ENCODE data around the gene SMURF1. TPM values are rescaled to one million over a fixed set of nuclear protein-coding genes. Genes with fewer than 3 reads are reported as not detected.

Gene SMURF1
- total RNA-seq, 1 experiment from 2014 or later, result 16.7 TPM

DNA sequence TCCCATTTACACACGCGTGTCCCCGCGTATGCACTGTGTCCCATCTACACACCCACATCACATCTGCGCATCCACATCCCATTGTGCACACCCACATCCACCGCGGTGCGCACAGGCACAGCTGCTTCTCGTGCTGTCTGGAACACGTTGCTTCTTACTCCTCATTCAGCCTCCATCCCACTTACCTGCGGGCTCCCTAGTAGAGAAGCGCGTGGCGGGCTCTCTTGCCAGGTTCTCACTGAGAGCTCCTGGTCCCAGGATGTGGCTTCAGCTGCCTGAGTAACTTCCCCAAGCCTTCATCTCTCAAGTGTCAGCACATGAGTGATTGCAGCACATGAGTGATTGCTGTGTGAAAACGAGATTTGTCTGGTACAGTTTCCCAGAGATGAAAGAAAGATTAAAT, 147.8 kb downstream of the SMURF1 start:
- DNase-seq, result no peak
- H3K9ac ChIP-seq (ENCODE audit: low read length), result no peak overlapping the region
- H3K27ac ChIP-seq (ENCODE audit: low read length), result no peak overlapping the region

DNA sequence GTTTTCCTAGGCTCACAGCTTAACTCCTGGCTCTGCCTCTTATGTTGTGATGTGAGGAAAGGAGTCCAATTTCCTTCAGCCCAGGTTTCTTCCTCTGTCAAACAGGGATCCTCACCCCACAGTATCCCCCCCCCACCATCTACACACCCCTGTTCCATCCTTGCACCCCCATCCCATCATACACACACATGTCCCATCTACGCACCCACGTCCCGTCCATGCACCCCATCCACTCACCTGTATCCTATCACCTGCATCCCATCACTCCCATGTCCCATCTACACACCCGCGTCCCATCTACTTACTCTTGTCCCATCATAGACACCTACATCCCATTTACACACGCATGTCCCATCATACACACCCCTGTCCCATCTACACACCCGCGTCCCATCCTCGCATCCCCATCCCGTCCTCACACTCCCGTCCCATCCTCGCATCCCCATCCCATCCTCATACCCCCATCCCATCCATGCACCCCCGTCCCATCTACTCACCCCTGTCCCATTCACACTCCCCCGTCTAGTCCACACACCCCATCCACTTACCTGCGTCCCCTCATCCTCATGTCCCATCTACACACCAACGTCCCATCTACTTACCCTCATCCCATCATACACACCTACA, 148.3 kb downstream of the SMURF1 start:
- no peak overlapping the region for H3K4me3 ChIP-seq (ENCODE audit: low read length)
- no peak overlapping the region for H3K27ac ChIP-seq (ENCODE audit: low read length)
- H3K79me2 ChIP-seq (ENCODE audit: low read length), result no peaks in the 10 kb centered on the region
- no peaks in the 10 kb centered on the region for H3K27me3 ChIP-seq (ENCODE audit: low read length)
- no peak overlapping the region for H2AFZ ChIP-seq (ENCODE audit: low read length)
- no peaks in the 10 kb centered on the region for H3K4me1 ChIP-seq (ENCODE audit: low read length)
- H3K4me2 ChIP-seq (ENCODE audit: low read depth, low read length, poor library complexity, severe bottlenecking), result no peak overlapping the region
- peaks cover 31% of the 10 kb centered on the region for H3K36me3 ChIP-seq (ENCODE audit: insufficient read depth, low read length)
- no peaks in the 10 kb centered on the region for H4K20me1 ChIP-seq (ENCODE audit: insufficient read depth, low read depth, low read length)
- DNase-seq, result no peak
- no peaks in the 10 kb centered on the region for H3K9me2 ChIP-seq (replicated peaks; ENCODE audit: insufficient read depth, low read length)
- no peaks in the 10 kb centered on the region for H3K9me3 ChIP-seq (ENCODE audit: low read length)
- H3K9ac ChIP-seq (ENCODE audit: low read length), result no peak overlapping the region

More for the DNA sequence above, 147.8 kb downstream of the SMURF1 start:
- Histone ChIP-seq H3K9me3 (ENCODE audit: low read length) (no peaks in the 10 kb centered on the region), H3K9me2 (replicated peaks; ENCODE audit: insufficient read depth, low read length) (no peaks in the 10 kb centered on the region), H2AFZ (ENCODE audit: low read length) (no peak overlapping the region), H3K4me3 (ENCODE audit: low read length) (no peak overlapping the region), H3K27me3 (ENCODE audit: low read length) (no peaks in the 10 kb centered on the region), H3K4me2 (ENCODE audit: low read depth, low read length, poor library complexity, severe bottlenecking) (no peak overlapping the region), H3K4me1 (ENCODE audit: low read length) (no peaks in the 10 kb centered on the region), H3K79me2 (ENCODE audit: low read length) (no peaks in the 10 kb centered on the region), H4K20me1 (ENCODE audit: insufficient read depth, low read depth, low read length) (no peaks in the 10 kb centered on the region), H3K36me3 (ENCODE audit: insufficient read depth, low read length) (peaks cover 29% of the 10 kb centered on the region)

DNA sequence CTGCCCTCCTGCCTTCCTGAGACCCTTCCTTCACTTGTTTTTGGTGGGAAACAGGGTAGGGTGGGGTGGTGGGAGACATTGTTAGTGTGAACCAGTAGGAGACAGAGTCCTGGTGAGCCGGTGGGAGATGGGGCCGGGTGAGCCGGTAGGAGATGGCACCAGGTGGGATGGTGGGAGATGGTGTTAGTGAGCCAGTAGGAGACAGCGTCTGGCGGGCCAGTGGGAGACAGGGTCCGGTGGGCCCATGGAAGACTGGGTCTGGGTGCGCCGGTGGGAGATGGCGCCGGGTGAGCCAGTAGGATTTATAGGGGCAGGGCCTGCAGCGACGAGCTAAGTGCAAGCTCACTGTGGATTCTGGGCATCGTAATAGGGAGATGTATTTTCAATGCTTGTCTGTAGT, 148.8 kb downstream of the SMURF1 start:
- H3K4me3 ChIP-seq (ENCODE audit: low read length), result no peak overlapping the region
- no peak overlapping the region for H3K4me2 ChIP-seq (ENCODE audit: low read depth, low read length, poor library complexity, severe bottlenecking)
- H3K4me1 ChIP-seq (ENCODE audit: low read length), result no peaks in the 10 kb centered on the region
- no peaks in the 10 kb centered on the region for H3K27me3 ChIP-seq (ENCODE audit: low read length)
- DNase-seq, result no peak
- no peaks in the 10 kb centered on the region for H3K9me3 ChIP-seq (ENCODE audit: low read length)
- H3K9me2 ChIP-seq (replicated peaks; ENCODE audit: insufficient read depth, low read length), result no peaks in the 10 kb centered on the region
- no peak overlapping the region for H3K27ac ChIP-seq (ENCODE audit: low read length)
- H3K36me3 ChIP-seq (ENCODE audit: insufficient read depth, low read length), result peaks cover 30% of the 10 kb centered on the region
- H4K20me1 ChIP-seq (ENCODE audit: insufficient read depth, low read depth, low read length), result no peaks in the 10 kb centered on the region
- no peak overlapping the region for H3K9ac ChIP-seq (ENCODE audit: low read length)
- no peak overlapping the region for H2AFZ ChIP-seq (ENCODE audit: low read length)
- no peaks in the 10 kb centered on the region for H3K79me2 ChIP-seq (ENCODE audit: low read length)

DNA sequence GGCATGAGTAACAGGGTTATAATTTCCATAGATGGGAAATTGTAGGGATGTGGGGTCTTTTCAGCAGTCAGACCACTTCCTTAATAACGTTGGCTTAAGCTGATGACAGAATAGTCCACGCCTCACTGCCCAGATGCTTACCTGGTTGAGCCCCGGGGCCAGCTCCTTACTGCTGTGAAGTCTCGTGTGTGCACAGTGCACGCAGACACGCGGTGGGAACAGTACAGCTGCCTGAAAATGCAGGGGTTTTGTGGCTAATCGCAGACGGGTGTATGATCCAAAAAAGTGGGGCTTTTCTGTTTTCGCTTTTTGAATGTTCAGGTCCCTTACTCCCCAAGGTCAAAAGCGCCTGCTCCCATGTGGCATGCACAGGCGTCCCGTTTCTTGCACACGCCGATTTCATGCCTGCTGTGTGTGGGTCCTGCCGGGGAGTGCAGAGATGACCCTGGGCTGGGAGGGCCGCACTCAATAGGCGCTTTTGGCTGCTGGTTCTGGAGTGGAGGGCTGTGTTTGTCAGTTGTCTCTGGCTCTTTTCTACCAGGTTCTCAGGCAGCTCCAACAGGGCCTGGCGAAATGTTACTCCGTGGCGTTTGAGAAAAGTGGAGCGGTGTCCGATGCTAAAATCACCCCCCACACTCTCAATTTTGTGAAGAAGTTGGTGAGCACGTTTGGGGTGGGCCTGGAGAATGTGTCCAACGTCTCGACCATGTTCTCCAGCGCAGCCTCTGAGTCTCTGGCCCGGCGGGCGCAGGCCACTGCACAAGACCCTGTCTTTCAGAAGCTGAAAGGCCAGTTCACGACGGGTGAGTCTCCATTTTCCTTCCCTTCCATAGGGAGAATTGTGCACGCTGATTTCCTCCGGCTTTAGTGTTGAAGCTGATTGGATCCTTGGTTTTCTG, 149.6 kb downstream of the SMURF1 start:
- DNase-seq, result no peak
- no peaks in the 10 kb centered on the region for H3K9me3 ChIP-seq (ENCODE audit: low read length)
- no peak overlapping the region for H3K27ac ChIP-seq (ENCODE audit: low read length)
- H3K4me3 ChIP-seq (ENCODE audit: low read length), result no peak overlapping the region
- no peaks in the 10 kb centered on the region for H3K79me2 ChIP-seq (ENCODE audit: low read length)
- H3K36me3 ChIP-seq (ENCODE audit: insufficient read depth, low read length), result peaks cover 34% of the 10 kb centered on the region
- H3K4me2 ChIP-seq (ENCODE audit: low read depth, low read length, poor library complexity, severe bottlenecking), result no peak overlapping the region
- no peak overlapping the region for H3K9ac ChIP-seq (ENCODE audit: low read length)
- no peak overlapping the region for H2AFZ ChIP-seq (ENCODE audit: low read length)
- H3K4me1 ChIP-seq (ENCODE audit: low read length), result no peaks in the 10 kb centered on the region
- no peaks in the 10 kb centered on the region for H3K27me3 ChIP-seq (ENCODE audit: low read length)
- no peaks in the 10 kb centered on the region for H3K9me2 ChIP-seq (replicated peaks; ENCODE audit: insufficient read depth, low read length)
- no peaks in the 10 kb centered on the region for H4K20me1 ChIP-seq (ENCODE audit: insufficient read depth, low read depth, low read length)

DNA sequence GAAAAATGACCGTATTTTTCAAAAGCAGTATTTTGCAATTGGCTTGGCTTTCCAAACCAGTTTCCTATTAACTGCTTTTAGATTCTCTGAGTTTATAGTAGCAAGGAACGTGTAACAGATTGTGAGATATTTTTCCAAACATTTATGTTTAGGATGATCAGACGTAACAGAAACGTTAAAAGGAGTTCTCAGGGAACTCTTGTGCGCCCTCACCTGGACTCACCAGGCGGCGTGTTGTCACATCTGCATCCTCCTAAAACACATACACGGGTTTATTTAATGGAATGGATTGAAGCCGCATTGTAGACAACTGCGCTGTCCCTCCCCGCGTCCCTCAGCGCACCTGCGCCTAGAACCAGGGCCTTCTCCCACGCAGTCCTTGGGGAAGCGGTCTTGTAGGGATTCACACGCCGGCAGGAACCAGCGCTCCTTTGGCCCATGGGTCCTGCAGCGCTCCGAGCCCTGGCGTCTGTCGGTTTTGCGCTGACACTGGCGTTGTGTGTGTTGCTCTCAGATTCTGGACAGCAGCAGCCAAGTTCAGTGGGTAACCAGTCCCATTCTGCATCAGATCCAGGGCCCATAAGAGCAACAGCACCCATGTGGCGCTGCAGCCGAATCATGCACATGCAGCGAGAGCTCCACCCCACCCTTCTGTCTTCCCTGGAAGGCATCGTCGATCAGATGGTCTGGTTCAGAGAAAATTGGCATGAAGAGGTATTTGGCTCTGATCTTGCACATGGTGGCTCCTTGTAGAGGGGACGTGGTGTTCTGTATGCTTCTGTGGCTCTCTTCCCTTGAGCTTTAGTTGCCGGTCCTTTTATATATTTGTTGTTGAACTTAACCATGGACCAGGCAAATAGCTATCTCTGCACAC, 150.6 kb downstream of the SMURF1 start:
- Histone ChIP-seq H3K36me3 (ENCODE audit: insufficient read depth, low read length) (peaks cover 42% of the 10 kb centered on the region), H3K4me2 (ENCODE audit: low read depth, low read length, poor library complexity, severe bottlenecking) (no peak overlapping the region), H3K27ac (ENCODE audit: low read length) (no peak overlapping the region)

DNA sequence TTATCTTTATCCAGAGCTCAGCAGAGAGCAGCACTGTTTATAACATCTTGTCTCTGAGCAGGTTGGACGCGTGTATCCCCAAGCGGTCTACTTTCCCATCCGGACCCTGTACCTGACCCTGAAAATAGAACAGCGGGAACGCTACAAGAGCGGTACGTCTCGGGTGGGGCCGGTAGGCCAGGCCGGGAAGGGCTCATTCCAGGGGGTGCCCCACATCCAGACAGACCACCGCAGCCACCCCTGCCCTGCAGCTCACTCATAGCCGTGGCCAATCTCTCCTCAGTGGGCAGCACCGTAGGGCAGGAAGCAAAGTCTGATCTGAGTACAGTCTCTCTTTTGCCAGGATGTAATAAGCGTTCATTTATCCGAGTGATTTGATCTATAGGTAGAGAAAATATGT, 151.8 kb downstream of the SMURF1 start:
- Histone ChIP-seq H3K36me3 (ENCODE audit: insufficient read depth, low read length) (peaks cover 52% of the 10 kb centered on the region), H3K27ac (ENCODE audit: low read length) (no peak overlapping the region)

More for the DNA sequence above, 150.6 kb downstream of the SMURF1 start:
- Histone ChIP-seq H2AFZ (ENCODE audit: low read length) (no peak overlapping the region), H3K79me2 (ENCODE audit: low read length) (no peaks in the 10 kb centered on the region), H3K4me3 (ENCODE audit: low read length) (no peak overlapping the region), H3K4me1 (ENCODE audit: low read length) (no peaks in the 10 kb centered on the region), H4K20me1 (ENCODE audit: insufficient read depth, low read depth, low read length) (no peaks in the 10 kb centered on the region), H3K9me3 (ENCODE audit: low read length) (no peaks in the 10 kb centered on the region), H3K9me2 (replicated peaks; ENCODE audit: insufficient read depth, low read length) (no peaks in the 10 kb centered on the region), H3K27me3 (ENCODE audit: low read length) (no peaks in the 10 kb centered on the region), H3K9ac (ENCODE audit: low read length) (no peak overlapping the region)
- no peak for DNase-seq

DNA sequence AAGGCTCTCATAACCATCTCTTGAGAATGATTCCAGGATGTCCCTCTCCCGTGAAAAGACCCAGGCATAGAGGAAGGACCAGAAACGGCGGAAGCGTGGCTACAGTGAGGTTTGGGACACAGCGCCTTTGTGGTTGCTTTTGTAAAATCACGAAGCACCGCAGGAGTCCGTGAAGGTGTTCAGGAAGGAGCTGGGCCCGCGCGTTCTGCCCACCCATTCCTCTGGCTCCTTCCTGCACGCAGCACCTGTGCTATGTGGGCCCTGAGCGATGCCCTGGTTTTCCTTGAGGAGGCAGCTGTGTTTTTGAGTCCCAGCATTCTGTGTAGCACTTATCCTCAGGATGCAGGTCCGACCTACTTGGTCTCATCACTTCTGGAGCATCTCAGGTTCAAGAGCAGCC, 152.8 kb downstream of the SMURF1 start:
- H3K4me3 ChIP-seq (ENCODE audit: low read length), result no peak overlapping the region
- no peak overlapping the region for H2AFZ ChIP-seq (ENCODE audit: low read length)
- no peaks in the 10 kb centered on the region for H3K27me3 ChIP-seq (ENCODE audit: low read length)
- H3K9ac ChIP-seq (ENCODE audit: low read length), result no peak overlapping the region
- no peaks in the 10 kb centered on the region for H3K9me3 ChIP-seq (ENCODE audit: low read length)
- H4K20me1 ChIP-seq (ENCODE audit: insufficient read depth, low read depth, low read length), result no peaks in the 10 kb centered on the region
- no peaks in the 10 kb centered on the region for H3K79me2 ChIP-seq (ENCODE audit: low read length)
- H3K36me3 ChIP-seq (ENCODE audit: insufficient read depth, low read length), result peaks cover 60% of the 10 kb centered on the region
- no peaks in the 10 kb centered on the region for H3K4me1 ChIP-seq (ENCODE audit: low read length)
- no peak for DNase-seq
- no peak overlapping the region for H3K4me2 ChIP-seq (ENCODE audit: low read depth, low read length, poor library complexity, severe bottlenecking)
- H3K27ac ChIP-seq (ENCODE audit: low read length), result no peak overlapping the region
- H3K9me2 ChIP-seq (replicated peaks; ENCODE audit: insufficient read depth, low read length), result no peaks in the 10 kb centered on the region

More for the DNA sequence above, 151.8 kb downstream of the SMURF1 start:
- Histone ChIP-seq H2AFZ (ENCODE audit: low read length) (no peak overlapping the region), H3K79me2 (ENCODE audit: low read length) (no peaks in the 10 kb centered on the region), H3K9ac (ENCODE audit: low read length) (no peak overlapping the region), H3K9me2 (replicated peaks; ENCODE audit: insufficient read depth, low read length) (no peaks in the 10 kb centered on the region), H4K20me1 (ENCODE audit: insufficient read depth, low read depth, low read length) (no peaks in the 10 kb centered on the region), H3K4me1 (ENCODE audit: low read length) (no peaks in the 10 kb centered on the region), H3K4me2 (ENCODE audit: low read depth, low read length, poor library complexity, severe bottlenecking) (no peak overlapping the region), H3K4me3 (ENCODE audit: low read length) (no peak overlapping the region), H3K27me3 (ENCODE audit: low read length) (no peaks in the 10 kb centered on the region), H3K9me3 (ENCODE audit: low read length) (no peaks in the 10 kb centered on the region)
- DNase-seq, result no peak

DNA sequence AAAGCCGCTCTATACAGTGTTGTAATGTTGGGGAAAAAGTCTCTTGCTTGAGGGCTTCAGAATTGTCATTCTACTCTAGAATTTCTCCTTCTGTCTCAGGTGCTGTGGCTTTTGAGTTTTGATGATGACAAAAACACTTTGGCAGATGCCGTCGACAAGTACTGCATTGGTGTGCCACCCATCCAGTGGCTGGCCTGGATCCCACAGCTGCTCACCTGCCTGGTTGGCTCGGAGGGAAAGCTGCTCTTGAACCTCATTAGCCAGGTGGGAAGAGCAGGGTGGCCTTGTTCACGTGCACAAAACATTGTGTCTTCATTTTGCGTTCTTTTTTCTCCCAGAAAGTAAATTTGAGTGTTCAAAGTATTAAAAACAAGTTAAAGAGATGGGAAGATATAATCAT, 153.6 kb downstream of the SMURF1 start:
- H2AFZ ChIP-seq (ENCODE audit: low read length), result no peak overlapping the region
- DNase-seq, result no peak
- H3K9me2 ChIP-seq (replicated peaks; ENCODE audit: insufficient read depth, low read length), result no peaks in the 10 kb centered on the region
- H3K27me3 ChIP-seq (ENCODE audit: low read length), result no peaks in the 10 kb centered on the region
- no peak overlapping the region for H3K4me3 ChIP-seq (ENCODE audit: low read length)
- H4K20me1 ChIP-seq (ENCODE audit: insufficient read depth, low read depth, low read length), result no peaks in the 10 kb centered on the region
- H3K9ac ChIP-seq (ENCODE audit: low read length), result no peak overlapping the region
- no peaks in the 10 kb centered on the region for H3K9me3 ChIP-seq (ENCODE audit: low read length)
- no peaks in the 10 kb centered on the region for H3K4me1 ChIP-seq (ENCODE audit: low read length)
- H3K79me2 ChIP-seq (ENCODE audit: low read length), result no peaks in the 10 kb centered on the region
- H3K36me3 ChIP-seq (ENCODE audit: insufficient read depth, low read length), result peaks cover 63% of the 10 kb centered on the region
- H3K27ac ChIP-seq (ENCODE audit: low read length), result no peak overlapping the region
- no peak overlapping the region for H3K4me2 ChIP-seq (ENCODE audit: low read depth, low read length, poor library complexity, severe bottlenecking)

All from Karpas-422 (cell line).